Activated effector memory CD4-positive, alpha-beta T cell treated with Interleukin-2 at 50 U/mL for 16 hours (primary cell): ENCODE measurements around the gene TAMM41.
"Not testable (repeated sequence)": the region's sequence is repeated elsewhere in the genome, so short reads cannot be mapped to it uniquely, and the experiment has no call there.

Source experiments
- DNase-seq: peaks from one replicate; pipeline ENCODE4 v3.0.0-alpha.2; 2020

TAMM41 gene

GRCh38 chr3:11814663-11815062 is 32.0 kb downstream of the TAMM41 start:
- no peak for DNase-seq

GRCh38 chr3:11810276-11810675 is 36.4 kb downstream of the TAMM41 start:
- DNase-seq, result no peak

DNA sequence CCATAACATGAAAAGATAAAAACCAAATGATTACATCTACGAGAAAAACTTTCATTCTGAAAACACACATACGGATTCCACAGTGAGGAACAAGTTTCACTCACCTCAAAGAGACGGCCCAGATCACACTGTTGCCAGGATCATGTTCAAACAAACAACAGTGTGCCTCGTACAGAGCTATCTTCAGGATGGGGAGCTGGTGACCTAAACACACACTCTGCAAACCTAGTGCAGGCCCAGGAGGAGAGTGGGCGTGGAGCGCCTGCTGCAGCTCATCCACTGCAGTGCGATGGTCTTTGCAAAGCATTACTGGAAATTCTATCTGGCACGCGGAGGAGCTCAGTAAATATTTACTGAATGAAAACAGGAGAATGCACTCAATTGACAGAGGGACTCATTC is 38.5 kb downstream of the TAMM41 start:
- DNase-seq, result no peak

DNA sequence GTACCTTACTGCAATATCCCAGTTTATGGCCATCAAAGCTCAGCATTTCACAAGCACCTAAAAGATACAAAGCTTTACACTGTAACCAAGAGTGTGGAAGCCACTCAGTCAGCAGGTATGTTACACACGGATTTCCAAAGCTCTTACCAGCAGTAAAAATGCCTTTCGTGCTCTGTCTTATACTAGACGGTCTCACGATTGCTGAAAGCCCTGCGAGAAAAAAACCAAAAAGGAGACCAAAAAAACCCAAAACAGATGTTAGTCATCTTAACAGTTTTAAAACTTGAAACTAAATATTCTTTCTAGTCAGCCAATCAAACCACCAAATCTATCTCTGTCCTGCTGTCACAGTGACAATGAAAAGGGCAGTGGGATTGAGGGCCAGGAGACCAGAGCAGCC is 39.0 kb downstream of the TAMM41 start:
- no peak for DNase-seq

DNA sequence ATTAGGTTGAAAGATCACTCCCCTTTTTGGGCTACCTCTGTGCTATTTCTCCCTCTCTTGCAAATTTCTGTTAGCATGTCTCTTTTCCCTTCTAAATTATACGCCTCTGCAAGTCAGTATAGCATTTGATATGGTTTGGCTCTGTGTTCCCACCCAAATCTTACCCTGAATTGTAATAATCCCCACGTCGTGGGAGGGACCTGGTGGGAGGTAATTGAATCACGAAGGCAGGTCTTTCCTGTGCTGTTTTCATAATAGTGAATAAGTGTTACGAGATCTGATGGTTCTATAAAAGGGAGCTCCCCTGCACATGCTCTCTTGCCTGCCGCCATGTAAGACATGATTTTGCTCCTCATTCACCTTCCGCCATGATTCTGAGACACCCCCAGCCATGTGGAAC is 41.0 kb downstream of the TAMM41 start:
- DNase-seq, result no peak

DNA sequence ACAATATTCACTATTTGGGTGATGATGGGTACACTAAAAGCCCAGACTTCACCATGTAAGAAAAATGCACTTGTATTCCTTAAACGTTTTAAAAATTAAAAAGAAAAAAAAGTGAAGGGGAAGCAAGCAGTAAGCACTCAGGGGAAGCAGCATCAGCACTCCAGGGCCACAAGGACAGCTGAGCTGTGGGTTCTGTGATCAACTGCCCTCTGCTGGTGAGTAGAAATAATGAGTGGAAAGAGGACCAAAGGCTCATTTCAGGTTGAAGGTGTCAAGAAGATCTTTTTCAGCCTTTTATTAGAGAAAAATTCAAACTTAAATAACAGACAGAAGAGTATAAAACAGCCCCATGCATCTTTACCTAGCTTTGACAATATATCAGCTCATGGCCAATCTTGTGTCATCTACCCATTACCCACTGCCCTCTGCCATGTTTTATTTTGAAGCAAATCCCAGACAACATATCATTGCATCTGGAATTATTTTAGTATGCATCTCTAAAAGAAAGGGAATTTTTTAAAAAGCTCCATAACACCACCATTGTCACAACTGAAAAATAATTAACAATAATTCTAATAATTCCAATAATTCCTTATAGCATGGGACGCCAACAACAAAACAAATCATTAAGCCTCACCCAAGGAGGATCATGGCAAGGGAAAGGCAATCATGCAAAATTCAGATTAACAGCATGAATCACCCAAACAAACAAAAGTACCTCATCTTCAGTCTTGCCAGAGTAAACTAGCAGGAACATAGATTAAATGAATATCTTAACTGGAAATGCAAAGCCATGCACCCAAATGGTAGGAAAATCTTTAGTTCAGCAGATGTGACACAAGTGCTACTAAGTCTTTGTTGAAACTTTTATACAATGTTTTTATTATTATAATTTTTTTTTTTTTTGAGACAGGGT is 42.5 kb downstream of the TAMM41 start:
- DNase-seq, result no peak

DNA sequence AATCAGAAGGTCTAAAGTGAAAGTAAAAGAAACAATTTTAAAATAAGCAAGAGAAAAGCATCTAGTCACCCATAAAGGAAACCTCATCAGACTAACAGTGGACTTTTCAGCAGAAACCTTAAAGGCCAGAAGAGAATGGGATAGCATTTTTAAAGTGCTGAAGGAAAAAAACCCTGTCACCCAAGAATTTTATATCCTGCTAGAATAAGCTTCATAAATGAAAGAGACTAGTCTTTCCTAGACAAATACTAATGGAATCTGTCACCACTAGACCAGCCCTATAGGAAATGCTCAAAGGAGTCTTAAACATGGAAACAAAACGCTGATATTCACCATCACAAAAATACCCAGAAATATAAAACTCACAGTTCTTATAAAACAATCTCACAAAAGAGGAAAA is 46.9 kb downstream of the TAMM41 start:
- DNase-seq, result no peak

GRCh38 chr3:11794927-11795326 is 51.8 kb downstream of the TAMM41 start:
- no peak for DNase-seq

DNA sequence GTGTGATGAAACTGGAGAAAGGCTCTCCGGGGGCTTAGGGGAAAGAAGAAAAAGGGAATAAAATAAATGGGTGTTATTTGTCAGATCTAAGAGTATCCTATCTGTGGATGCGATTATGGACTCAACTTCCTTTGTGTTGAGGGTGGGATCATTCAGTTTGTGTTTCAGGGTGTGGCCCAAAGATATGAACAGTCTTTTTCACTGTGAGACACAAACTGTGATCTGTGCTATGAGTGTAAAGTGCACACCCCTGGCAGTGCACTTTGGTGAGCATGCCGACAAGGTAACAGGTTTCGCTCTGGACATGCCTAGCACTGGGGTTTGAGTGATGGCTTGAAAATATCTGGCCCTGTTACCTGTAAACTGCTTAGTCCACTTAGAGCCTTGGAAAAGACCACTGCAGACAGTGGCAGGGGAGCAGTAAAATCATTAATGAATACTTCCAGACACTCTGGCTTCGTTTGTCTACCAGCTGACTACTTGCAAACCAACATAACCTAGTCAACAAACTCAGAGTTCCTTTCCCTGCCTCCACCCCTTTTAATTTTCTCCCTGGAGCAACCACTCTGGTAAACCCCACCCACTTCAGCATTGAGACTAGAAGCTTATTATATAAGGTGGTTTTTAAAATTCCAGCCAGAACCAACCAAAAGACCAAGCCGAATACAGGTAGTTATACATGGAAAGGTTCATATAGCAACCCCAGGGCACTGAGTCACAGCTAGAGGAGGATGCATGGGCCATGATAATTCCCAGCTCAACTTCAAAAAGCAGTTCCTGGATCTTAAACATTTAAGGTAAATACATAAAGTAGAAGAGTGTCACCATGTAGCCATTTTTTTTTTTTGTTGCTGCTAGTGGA is 55.1 kb downstream of the TAMM41 start:
- DNase-seq, result no peak

- no peak for DNase-seq
These were observed 57.3 kb downstream of the TAMM41 start for GRCh38 chr3:11789412-11789811.

DNA sequence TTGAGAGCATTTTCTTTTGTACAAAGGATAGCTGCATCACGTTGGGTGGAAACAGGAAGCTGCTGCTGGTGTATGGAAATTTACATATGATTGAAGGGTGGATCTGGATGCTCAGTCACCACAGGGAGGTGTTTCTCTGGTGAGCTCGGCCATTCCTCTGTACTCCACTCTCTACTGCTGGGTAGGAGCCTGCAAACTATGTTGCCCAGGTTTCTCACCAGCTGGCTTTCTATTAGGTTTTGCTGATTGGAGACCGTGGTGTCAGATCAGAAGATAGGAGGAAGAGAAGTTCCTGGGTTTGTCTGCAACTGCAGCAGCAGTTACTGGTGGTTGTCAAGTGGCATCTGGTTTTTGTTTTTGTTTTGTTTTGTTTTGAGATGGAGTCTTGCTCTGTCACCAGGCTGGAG is 61.7 kb downstream of the TAMM41 start:
- DNase-seq, result no peak

DNA sequence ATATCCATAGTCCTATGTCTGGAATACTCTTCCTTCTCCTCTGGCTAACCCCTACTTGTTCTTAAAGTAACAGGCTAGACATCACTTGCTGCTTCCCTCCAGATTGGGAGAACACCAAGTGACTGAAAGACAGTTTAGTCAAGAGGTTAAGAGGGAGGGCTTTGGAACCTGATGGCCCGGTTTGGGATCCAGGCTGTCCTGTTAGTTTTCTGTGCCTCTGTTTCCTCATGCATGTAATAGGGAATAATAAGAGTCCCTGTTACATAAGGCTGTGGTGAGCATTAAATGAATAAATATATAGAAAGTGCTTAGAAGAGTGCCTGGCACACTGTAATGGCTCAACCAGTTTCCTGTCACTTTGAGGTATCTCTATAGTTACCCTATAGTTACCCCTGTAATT is 66.3 kb downstream of the TAMM41 start:
- DNase-seq, result no peak

GRCh38 chr3:11779626-11780025 is 67.1 kb downstream of the TAMM41 start:
- no peak for DNase-seq

GRCh38 chr3:11778248-11778647 is 68.4 kb downstream of the TAMM41 start:
- DNase-seq, result no peak

GRCh38 chr3:11776346-11776745 is 70.3 kb downstream of the TAMM41 start:
- DNase-seq, result no peak

DNA sequence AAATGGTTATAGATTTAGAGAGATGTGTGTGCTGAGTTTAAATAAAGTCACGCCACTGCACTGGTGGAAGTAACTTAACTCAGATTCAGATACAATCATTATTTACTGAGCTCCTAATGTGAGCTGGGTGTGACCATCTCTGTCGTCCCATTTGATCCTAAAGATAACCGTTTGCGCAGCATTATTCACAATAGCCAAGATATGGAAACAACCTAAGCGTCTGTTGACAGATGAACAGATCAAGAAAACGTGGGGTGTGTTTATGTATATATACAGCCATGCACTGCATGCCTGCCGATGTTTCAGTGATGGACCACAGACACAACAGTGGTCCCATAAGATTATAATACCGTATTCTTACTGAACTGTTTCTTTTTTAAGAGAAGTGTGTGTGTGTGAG is 71.2 kb downstream of the TAMM41 start:
- no peak for DNase-seq

GRCh38 chr3:11774296-11774877 is 72.3 kb downstream of the TAMM41 start:
- DNase-seq, result no peak

DNA sequence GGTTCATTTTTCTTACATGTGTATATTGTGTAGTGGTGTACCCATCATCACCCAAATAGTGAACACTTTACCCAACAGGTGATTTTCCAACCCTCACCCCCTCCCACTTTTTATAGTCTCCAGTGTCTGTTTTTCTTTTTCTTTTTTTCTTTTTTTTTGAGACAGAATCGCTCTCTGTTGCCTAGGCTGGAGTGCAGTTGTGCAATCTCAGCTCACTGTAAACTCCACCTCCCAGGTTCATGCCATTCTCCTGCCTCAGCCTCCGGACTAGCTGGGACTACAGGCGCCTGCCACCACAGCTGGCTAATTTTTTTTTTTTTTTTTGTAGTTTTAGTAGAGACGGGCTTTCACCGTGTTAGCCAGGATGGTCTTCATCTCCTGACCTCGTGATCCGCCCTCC is 74.8 kb downstream of the TAMM41 start:
- not testable (repeated sequence) for DNase-seq

- DNase-seq, result peak; percentile 71
These were observed 76.0 kb downstream of the TAMM41 start for GRCh38 chr3:11770477-11771391.

- no peak for DNase-seq
These were observed 76.8 kb downstream of the TAMM41 start for GRCh38 chr3:11769704-11770476.

- DNase-seq, result no peak
These were observed 78.1 kb downstream of the TAMM41 start for GRCh38 chr3:11768604-11769003.

GRCh38 chr3:11764931-11765363 is 81.7 kb downstream of the TAMM41 start:
- DNase-seq, result peak; percentile 3
